Suprapubic skin (tissue), 4 donors: ENCODE measurements around the gene ARHGDIG. TPM values are rescaled to one million over a fixed set of nuclear protein-coding genes. Genes with fewer than 3 reads are reported as not detected.

Experiments
- DNase-seq, 2 donors: peaks; one replicate each; pipeline ENCODE4 v3.0.0-alpha.2; 2019; ENCODE audit warnings: low spot score in 2 of 2
- H3K27ac ChIP-seq: fragments of 200-600 bp; sonication (generic); one replicate; pipeline ENCODE4 v1.5.1; 2019
- H3K27me3 ChIP-seq: fragments of 200-600 bp; sonication (generic); one replicate; pipeline ENCODE4 v1.5.1; 2019
- H3K36me3 ChIP-seq: fragments of 200-600 bp; sonication (generic); one replicate; pipeline ENCODE4 v1.5.1; 2019
- H3K4me1 ChIP-seq: fragments of 200-600 bp; sonication (generic); one replicate; pipeline ENCODE4 v1.5.1; 2019
- H3K4me3 ChIP-seq: fragments of 200-600 bp; sonication (generic); one replicate; pipeline ENCODE4 v1.5.1; 2019; ENCODE audit warnings: mild to moderate bottlenecking
- H3K9me3 ChIP-seq: fragments of 200-600 bp; sonication (generic); one replicate; pipeline ENCODE4 v1.5.1; 2019
- CTCF ChIP-seq, 2 donors: fragments of 200-600 bp in 1 of 2; fragments of 450-650 bp in 1 of 2; sonication (generic) in 1 of 2; IDR thresholded peaks; one replicate each; pipeline ENCODE4 v1.5.1; 2016 to 2019; ENCODE audit warnings: antibody characterized with exemption in 2 of 2, mild to moderate bottlenecking in 1 of 2, moderate library complexity in 1 of 2
- EP300 ChIP-seq: sonication (generic); formaldehyde crosslinking; IDR thresholded peaks from one replicate; pipeline ENCODE4 v1.6.1; 2017; ENCODE audit warnings: antibody characterized with exemption
- POLR2A ChIP-seq, 2 donors: fragments of 450-650 bp; IDR thresholded peaks; one replicate each; pipeline ENCODE4 v1.6.1; 2017; ENCODE audit warnings: antibody characterized with exemption in 2 of 2, mild to moderate bottlenecking in 2 of 2, moderate library complexity in 2 of 2
- POLR2AphosphoS5 ChIP-seq, 3 donors: sonication (generic); formaldehyde crosslinking; IDR thresholded peaks; one replicate each; pipeline ENCODE4 v1.6.1; 2017; ENCODE audit warnings: antibody characterized with exemption in 3 of 3
- WGBS: methylation state at CpG from one replicate; pipeline ENCODE4 v1.1.5; 2018; 5-methylcytosine and 5-hydroxymethylcytosine counted together
- total RNA-seq, 4 donors: library from RNA; depleted of rRNA; stranded (reverse); fragments of >200 nt; gene quantifications; one replicate each; pipeline ENCODE4 v1.1.0, GENCODE V29; 2016

ARHGDIG gene
- total RNA-seq, 4 donors from 2014 or later = not detected

GRCh38 chr16:276426-277077 lies 3.8 kb upstream of the ARHGDIG start:
- Histone ChIP-seq H3K27me3 (peaks cover 49% of the 10 kb centered on the region), H3K27ac (no peak overlapping the region), H3K4me3 (no peak overlapping the region), H3K9me3 (no peaks in the 10 kb centered on the region), H3K4me1 (peaks cover 38% of the 10 kb centered on the region), H3K36me3 (no peaks in the 10 kb centered on the region)
- TF ChIP-seq POLR2AphosphoS5 (IDR thresholded peaks at IDR 0.05) (no peak), POLR2A (IDR thresholded peaks at IDR 0.05) (no peak), CTCF (IDR thresholded peaks at IDR 0.05) (no peak), EP300 (no peak)
- WGBS = 93% methylated on average over 7 of the region's 20 CpGs
- no peak for DNase-seq

DNA sequence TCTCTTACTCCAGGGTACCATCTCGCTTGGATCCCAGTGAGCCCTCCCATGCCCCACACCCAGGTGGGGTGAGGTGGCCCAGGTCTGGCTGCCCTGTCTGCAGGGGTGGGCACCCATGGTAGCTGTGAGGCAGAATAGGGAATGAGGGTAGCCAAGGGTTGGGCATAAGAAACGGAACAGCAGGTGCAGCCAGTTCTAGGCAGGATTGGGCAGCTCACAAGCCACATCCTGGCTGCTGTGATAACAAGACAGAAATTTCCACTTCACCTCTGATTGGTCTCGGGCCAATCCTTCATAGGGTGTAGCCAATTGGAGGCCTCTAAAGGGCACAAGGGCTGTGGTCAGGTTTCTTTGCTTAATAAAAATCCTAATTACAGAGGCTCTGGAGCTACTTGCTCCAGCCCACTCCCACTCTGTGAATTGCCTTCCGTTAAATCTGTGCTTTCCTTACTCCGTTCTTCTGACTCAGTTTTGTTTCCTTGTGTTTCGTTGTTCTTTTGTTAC lies 1.5 kb upstream of the ARHGDIG start:
- peaks cover 64% of the 10 kb centered on the region for H3K27me3 ChIP-seq
- 47% methylated on average over 6 of the region's 6 CpGs for WGBS

DNA sequence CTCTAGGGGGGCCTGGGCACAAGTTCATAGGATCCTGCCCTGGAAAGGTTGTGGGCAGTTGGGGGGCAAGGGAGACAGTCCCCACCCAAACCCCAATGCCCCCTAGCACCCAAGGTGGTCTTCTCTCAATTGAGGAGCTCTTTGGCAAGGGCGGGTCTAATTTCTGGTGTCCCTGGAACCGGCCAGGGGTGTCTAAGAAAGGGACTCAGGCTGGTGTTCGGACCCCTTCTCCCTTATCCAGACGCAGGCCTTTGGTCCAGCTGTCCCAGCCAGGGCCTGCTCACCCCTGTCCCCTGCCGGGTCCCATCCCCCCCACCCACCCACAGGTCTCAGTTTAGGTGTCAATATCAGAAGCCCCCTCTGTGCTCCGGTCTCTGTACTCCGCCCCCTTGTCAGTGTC lies 860 bp upstream of the ARHGDIG start:
- no peak for DNase-seq
- 70% methylated on average over 5 of the region's 7 CpGs for WGBS
- Histone ChIP-seq H3K9me3 (no peaks in the 10 kb centered on the region), H3K4me3 (no peak overlapping the region), H3K4me1 (peaks cover 43% of the 10 kb centered on the region), H3K27me3 (peaks cover 58% of the 10 kb centered on the region), H3K27ac (no peak overlapping the region), H3K36me3 (no peaks in the 10 kb centered on the region)
- no peak for TF ChIP-seq CTCF (IDR thresholded peaks at IDR 0.05)
- no peak for TF ChIP-seq EP300
- no peak for TF ChIP-seq POLR2AphosphoS5 (IDR thresholded peaks at IDR 0.05)
- TF ChIP-seq POLR2A (IDR thresholded peaks at IDR 0.05) = no peak

More for the DNA sequence above, 1.5 kb upstream of the ARHGDIG start:
- H3K27ac ChIP-seq = no peak overlapping the region
- no peaks in the 10 kb centered on the region for H3K36me3 ChIP-seq
- H3K4me3 ChIP-seq = no peak overlapping the region
- H3K9me3 ChIP-seq = no peaks in the 10 kb centered on the region
- TF ChIP-seq CTCF (IDR thresholded peaks at IDR 0.05) = no peak
- no peak for TF ChIP-seq EP300
- TF ChIP-seq POLR2AphosphoS5 (IDR thresholded peaks at IDR 0.05) = no peak
- no peak for TF ChIP-seq POLR2A (IDR thresholded peaks at IDR 0.05)
- no peak for DNase-seq
- peaks cover 45% of the 10 kb centered on the region for H3K4me1 ChIP-seq

DNA sequence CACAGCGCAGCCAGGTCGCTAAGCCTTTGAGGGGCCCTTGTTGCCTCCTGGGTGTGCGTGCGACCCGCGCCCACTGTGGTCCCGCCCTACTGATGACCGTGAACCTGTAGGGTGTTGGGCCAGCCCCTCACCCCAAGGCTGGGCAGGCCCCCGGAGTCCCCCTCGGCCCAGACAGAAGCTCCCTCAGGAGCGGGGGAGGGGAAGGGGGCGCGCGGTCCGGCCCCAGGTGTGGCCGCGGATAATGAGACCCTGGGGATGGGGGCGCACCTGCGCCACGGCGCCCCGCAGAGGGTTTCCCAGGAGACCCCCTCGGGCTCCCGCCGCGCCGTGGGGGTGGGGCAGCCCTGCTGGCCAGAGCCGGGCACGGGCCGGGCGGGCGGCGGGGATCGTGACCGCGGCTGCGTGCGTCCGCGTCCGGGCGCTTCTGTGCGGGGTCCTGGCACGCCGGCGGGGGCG lies 358 bp upstream of the ARHGDIG start:
- TF ChIP-seq CTCF (IDR thresholded peaks at IDR 0.05) (no peak), EP300 (no peak), POLR2AphosphoS5 (IDR thresholded peaks at IDR 0.05) (no peak), POLR2A (IDR thresholded peaks at IDR 0.05) (no peak)
- Histone ChIP-seq H3K4me3 (peak overlapping the region; percentile 32), H3K27me3 (peaks cover 53% of the 10 kb centered on the region)

GRCh38 chr16:280991-281659 lies 734 bp downstream of the ARHGDIG start:
- peaks cover 43% of the 10 kb centered on the region for H3K27me3 ChIP-seq
- H3K4me1 ChIP-seq = peaks cover 30% of the 10 kb centered on the region
- H3K9me3 ChIP-seq = no peaks in the 10 kb centered on the region
- no peaks in the 10 kb centered on the region for H3K36me3 ChIP-seq
- H3K27ac ChIP-seq = no peak overlapping the region
- TF ChIP-seq EP300 = no peak
- TF ChIP-seq POLR2A (IDR thresholded peaks at IDR 0.05) = no peak
- no peak for TF ChIP-seq POLR2AphosphoS5 (IDR thresholded peaks at IDR 0.05)
- no peak for TF ChIP-seq CTCF (IDR thresholded peaks at IDR 0.05)
- H3K4me3 ChIP-seq = peak overlapping the region; percentile 42
- no peak for DNase-seq
- 10% methylated on average over 11 of the region's 27 CpGs for WGBS

More for the DNA sequence above, 358 bp upstream of the ARHGDIG start:
- no peak overlapping the region for H3K27ac ChIP-seq
- DNase-seq = no peak
- peaks cover 38% of the 10 kb centered on the region for H3K4me1 ChIP-seq
- H3K9me3 ChIP-seq = no peaks in the 10 kb centered on the region
- no peaks in the 10 kb centered on the region for H3K36me3 ChIP-seq
- WGBS = 20% methylated on average over 5 of the region's 47 CpGs
